HG02610 (cell line): ENCODE data around the gene NHLRC4.
"Not testable (repeated sequence)": the region's sequence is repeated elsewhere in the genome, so short reads cannot be mapped to it uniquely, and the experiment has no call there.

Source experiments
- ATAC-seq: cut with Tn5 transposase; IDR thresholded peaks from one replicate; pipeline ENCODE4 v1.9.1; 2021; ENCODE audit warnings: mild to moderate bottlenecking, moderate library complexity; ENCODE audit not compliant: unreplicated experiment

Gene NHLRC4

GRCh38 chr16:596736-597060, 29.9 kb downstream of the NHLRC4 start:
- ATAC-seq, result no peak

DNA sequence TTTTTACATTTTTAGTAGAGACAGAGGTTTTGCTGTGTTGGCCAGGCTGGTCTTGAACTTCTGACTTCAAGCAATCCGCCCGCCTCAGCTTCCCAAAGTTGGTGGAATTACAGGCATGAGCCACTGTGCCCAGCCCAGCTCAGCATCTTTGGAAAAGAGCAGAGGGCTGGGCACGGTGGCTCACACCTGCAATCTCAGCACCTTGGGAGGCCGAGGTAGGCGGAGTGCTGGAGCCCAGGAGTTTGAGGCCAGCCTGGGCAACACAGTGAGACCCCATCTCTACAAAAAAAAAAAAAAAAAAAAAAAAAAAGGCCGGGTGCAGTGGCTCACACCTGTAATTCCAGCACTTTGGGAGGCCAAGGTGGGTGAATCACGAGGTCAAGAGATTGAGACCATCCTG, 30.9 kb downstream of the NHLRC4 start:
- ATAC-seq, result not testable (repeated sequence)

DNA sequence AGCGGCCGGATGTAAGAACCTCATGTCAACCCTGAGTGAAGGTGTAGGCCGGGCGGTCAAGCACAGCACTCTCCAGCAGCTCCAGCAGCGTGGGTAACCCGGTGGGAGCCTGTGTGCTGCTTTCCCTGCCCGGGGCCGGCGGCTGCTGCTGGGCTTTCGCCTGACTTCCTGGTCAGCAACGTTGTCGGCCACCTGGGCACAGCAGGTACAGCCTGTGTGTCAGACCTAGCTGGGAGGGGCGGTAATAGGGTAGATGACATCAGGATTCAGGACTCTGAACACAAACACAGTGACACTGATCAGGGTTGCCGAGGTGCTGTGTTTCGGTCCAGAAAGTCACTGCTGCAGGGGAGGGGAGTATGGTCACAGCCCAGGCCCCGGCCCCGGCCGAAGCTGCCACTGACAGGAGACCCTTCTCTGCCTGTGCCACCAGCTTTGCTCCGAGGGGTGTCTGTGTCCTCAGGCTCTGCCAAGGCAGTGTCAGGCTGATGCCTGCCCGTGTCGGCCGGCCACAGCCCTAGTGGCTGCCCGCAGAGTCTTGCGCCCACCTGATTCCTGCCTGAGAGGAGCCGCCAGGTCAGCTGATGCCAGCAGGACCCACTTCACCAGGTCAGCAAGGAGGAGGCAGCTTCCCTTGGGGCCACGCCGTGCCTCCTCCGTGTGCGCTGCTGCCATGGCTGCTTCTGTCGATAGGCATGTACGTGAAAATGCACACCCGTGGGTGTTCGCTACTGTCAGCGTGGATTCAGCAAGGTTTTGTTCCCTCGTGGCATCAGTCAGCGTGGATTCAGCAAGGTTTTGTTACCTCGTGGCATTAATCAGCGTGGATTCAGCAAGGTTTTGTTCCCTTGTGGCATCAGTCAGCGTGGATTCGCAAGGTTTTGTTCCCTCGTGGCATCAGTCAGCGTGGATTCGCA, 32.3 kb downstream of the NHLRC4 start:
- ATAC-seq, result no peak

GRCh38 chr16:600781-601180, 34.0 kb downstream of the NHLRC4 start:
- ATAC-seq, result no peak

GRCh38 chr16:603933-604332, 37.1 kb downstream of the NHLRC4 start:
- ATAC-seq, result no peak

DNA sequence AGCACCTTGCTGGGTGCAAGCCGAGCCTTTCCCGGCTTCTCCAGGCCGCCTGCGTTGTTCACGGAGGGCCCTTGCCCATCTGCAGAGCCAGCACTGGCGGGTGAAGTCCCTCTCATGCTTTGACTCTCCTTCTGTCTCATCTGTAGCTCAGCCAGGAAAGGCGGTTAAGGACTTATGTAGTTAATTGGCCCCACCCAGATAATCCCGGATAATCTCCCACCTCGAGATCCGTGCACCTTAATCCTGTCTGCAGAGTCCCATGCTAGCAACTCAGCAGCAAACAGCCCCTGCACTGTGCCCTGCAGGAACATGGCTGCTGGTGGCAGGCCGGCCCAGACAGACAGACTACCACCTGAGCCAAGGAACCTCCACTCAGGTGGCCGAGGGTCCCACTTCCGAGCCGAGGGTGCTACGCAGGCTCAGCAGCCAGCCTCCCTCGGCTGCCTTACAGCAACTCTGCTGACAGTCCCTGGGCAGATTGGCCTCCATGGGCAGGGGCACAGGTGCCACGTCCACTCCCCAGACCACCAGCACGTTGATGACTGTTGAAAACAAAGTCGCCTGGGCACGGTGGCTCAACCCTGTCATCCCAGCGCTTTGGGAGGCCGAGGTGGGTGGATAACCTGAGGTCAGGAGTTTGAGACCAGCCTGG, 40.0 kb downstream of the NHLRC4 start:
- no peak for ATAC-seq

- no peak for ATAC-seq
Observed at GRCh38 chr16:608019-608418, 41.2 kb downstream of the NHLRC4 start.

DNA sequence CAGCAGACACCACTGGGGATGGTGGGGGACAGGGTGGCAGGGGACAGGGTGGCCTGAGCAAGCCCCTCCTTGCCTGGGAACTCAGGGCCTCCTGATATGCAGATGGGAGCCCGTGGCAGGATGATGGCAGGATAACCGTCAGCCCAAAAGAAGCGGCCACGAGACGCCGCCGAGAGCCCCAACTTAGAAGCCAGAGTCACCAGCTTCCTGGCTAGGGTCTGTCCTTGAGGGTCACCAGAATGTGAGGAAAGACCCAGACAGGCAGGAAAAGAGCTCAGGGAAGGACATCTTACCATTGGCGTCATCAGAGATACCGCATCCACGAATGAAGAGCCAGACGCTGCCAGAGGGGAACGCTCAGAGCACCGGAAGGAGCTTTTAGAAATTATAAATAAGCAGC, 42.5 kb downstream of the NHLRC4 start:
- no peak for ATAC-seq

DNA sequence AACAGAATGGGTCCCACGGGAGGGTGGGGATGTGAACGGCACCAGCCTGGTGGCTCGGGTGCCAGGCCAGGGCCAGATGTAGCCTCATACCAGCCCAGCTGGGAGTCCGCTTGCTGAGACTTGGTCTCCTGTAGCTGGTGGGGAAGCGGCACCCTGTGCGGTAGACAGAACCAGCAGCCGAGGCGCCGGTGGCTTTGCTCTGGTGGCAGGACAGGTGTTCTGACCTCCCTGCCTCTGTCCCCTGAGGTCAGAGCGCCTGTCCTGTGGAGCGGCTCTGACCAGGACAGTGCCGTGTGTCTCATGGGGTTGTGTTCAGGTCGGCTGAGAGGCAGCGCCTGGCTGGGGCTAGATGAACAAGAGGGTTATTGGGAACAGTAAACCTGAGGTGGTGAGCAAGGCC, 43.2 kb downstream of the NHLRC4 start:
- ATAC-seq, result no peak

- no peak for ATAC-seq
Observed at GRCh38 chr16:610513-611381, 43.9 kb downstream of the NHLRC4 start.

DNA sequence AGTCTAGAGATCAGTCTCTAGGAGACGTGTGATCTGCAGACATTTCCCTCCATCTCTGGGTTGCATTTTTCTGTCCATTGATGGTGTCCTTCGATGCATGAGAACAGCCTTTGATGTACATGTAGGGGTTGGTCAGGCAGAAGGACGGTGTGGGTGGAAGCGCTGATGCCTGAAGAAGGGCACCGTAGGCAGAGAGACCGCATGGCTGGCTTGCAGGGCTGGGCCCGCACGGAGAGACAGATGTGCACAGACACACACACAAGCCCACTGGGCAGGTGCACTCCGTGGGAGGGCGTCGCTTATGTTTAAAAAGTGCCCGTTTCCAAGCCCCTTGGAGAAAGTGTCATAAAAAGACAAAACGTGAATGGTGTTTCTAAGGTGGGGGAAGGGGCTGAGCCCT, 48.3 kb downstream of the NHLRC4 start:
- no peak for ATAC-seq

DNA sequence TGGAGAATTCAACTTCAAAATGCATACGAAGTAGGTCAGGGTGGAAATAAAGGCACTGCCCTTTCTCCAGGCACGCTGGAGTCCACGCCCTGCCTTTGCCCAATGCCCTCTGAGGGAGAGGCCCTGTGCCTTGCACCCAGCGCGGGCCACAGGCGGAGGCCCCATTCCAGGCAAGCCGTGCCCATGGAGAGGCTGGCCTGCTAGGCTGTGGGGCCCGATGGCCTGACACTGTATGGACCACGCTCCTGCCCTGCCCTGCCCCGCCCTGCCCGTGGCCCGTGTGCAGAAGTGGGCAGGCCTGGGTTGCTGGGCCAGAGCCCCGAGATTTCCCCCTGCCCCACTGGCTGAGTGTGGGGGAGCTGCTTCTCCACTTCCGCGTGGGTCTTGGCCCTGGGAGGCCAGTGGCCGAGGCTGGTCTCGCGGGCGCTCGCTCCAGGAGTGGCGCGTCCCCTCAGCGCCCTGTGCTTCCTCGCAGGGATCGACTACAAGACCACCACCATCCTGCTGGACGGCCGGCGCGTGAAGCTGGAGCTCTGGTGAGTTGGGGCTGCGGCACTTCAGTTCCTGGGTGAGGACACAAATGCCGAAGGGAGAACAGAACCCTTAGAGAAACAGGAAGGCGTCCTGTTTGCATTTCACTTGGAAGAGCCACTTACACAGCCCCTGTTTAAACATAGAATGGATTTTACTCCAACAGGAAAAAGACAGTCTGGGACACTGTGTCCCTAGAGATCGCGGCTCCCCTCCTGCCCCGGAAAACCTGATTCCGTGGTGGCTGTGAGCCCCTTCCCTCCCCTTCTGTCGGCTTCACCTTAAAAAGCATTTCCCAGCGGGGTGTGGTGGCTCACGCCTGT, 50.2 kb downstream of the NHLRC4 start:
- ATAC-seq, result no peak

DNA sequence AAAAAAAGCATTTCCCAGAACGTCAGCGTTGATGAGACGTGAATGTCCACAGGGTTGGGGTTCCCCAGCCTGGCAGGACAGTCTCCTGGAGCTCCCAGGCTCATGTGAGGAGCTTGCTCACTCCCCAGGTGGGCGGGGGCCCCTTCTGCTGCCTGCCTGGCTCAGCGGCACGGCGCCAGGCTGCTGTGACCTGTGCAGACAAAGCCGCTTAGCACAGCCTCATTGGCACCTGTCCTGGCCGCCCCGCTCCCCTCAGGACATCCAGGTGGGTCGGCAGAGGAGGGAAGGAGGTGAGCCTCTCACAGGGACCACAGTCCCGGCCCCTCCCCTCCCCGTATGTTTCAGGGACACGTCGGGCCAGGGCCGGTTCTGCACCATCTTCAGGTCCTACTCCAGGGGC, 51.0 kb downstream of the NHLRC4 start:
- ATAC-seq, result no peak
